Measurements from ENCODE around the gene PCYT2. TPM values are rescaled to one million over a fixed set of nuclear protein-coding genes. Genes with fewer than 3 reads are reported as not detected.

PCYT2 gene
- total RNA-seq, 4 donors from 2014 or later, result 18.4 to 45.8 (median 34.4) TPM

- ATAC-seq, result no peak
- WGBS, 2 donors (ENCODE audit: low coverage in 1 of 2), result 47% methylated on average over 2 of the region's 19 CpGs; no CpG with 5 or more reads in 1 of the 2 donors
- no peak for TF ChIP-seq CTCF (IDR thresholded peaks at IDR 0.05)
- TF ChIP-seq POLR2AphosphoS5 (IDR thresholded peaks at IDR 0.05), result no peak
- no peak for TF ChIP-seq POLR2A (IDR thresholded peaks at IDR 0.05)
- TF ChIP-seq EP300 (IDR thresholded peaks at IDR 0.05), result no peak
- H3K9me3 ChIP-seq, result no peaks in the 10 kb centered on the region
- no peaks in the 10 kb centered on the region for H3K36me3 ChIP-seq
- H3K4me3 ChIP-seq, result no peak overlapping the region
- H3K27me3 ChIP-seq, result peaks cover 100% of the 10 kb centered on the region
- peaks cover 0 to 32% (median 9%) of the 10 kb centered on the region in 3 donors for H3K4me1 ChIP-seq
- H3K27ac ChIP-seq, result no peak overlapping the region
These were observed 46.7 kb upstream of the PCYT2 start for GRCh38 chr17:81957691-81958432.

DNA sequence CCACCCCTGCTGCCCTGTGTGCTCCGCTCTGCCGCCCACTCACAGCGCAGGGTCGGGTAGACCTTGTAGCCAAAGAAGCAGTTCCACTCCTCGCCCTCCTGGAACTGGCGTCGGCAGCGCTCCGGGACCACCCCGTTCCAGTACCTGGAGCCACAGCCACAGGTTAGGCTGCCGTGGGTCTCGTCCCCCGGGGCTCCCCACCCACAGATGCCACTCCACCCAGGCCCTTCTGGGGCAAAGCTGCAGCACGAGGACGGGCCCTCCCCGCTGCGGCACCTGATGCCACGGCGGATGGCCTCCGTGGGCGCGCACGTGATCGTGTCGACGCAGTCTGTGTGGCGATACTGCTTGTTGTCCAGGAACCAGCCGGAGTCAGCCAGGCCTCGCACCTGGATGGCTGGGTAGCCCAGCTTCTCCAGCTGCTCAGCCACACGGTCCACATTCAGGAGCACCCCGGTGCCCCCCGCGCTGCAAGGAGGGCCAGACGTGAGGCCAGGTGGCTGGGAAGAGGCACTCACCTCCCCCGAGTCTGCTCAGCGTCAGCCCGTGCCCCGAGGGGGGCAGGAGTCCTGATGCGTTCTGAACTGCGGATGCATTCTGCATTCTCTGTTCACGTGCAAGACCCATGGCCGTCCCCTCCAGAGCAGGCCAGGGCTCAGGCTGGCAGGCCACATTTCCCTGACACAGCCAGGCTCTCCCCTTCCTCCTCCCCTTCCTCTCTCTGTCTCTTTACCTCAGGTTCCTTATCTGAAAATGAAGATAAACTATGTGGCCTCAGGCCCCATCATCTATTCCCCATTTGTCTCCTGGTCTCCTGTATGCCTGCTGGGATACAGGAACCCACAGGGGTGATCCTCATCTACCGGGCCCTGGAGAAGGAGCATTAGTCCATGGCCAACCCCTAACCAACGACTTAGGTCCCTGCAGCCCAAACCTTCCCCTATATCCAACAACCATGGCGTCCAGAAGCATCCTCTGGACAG, 45.7 kb upstream of the PCYT2 start:
- Histone ChIP-seq H3K27ac (no peak overlapping the region), H3K9me3 (no peaks in the 10 kb centered on the region), H3K27me3 (peaks cover 94% of the 10 kb centered on the region), H3K36me3 (no peaks in the 10 kb centered on the region), H3K4me3 (no peak overlapping the region), H3K4me1 (peaks cover 0 to 29% (median 9%) of the 10 kb centered on the region in 3 donors)
- TF ChIP-seq CTCF (IDR thresholded peaks at IDR 0.05), result no peak
- TF ChIP-seq POLR2A (IDR thresholded peaks at IDR 0.05), result no peak
- no peak for TF ChIP-seq POLR2AphosphoS5 (IDR thresholded peaks at IDR 0.05)
- TF ChIP-seq EP300 (IDR thresholded peaks at IDR 0.05), result no peak
- WGBS, 2 donors (ENCODE audit: low coverage in 1 of 2), result 59 to 65% methylated on average over 4 to 10 of the region's 45 CpGs
- no peak for ATAC-seq

DNA sequence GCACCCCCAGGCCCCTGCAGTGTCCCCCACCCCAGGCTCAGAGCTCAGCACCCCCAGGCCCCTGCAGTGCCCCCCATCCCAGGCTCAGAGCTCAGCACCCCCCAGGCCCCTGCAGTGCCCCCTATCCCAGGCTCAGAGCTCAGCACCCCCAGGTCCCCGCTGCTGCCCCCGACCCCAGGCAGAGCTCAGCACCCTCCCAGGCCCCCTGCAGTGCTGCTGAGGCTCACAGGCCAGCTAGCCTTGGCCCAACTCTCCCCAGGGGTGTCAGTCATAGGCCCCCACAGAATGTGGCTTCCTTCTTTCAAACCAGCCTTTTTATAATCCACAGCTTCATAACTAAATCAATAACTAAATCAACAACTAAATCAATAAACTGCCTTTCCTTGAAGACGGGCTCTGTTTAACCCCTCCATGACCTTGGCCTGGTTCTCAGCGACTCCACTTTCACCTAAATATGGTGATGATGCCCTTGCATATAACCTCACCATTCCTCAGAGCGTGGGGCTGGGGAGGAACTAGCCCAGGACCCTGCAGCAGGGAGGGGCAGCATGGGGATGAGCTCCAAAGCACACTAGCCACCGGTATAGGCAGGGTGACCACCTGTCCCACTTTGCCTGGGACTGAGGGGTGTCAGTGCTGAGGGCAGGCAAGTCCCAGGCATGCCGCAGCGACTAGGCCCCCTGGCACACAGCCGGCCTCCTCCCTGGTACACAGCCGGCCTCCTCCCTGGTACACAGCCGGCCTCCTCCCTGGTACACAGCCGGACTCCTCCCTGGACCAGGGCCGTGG, 44.8 kb upstream of the PCYT2 start:
- peaks cover 0 to 19% (median 9%) of the 10 kb centered on the region in 3 donors for H3K4me1 ChIP-seq
- H3K9me3 ChIP-seq, result no peaks in the 10 kb centered on the region
- peaks cover 85% of the 10 kb centered on the region for H3K27me3 ChIP-seq
- no peak overlapping the region for H3K4me3 ChIP-seq
- H3K36me3 ChIP-seq, result no peaks in the 10 kb centered on the region
- TF ChIP-seq POLR2AphosphoS5 (IDR thresholded peaks at IDR 0.05), result no peak
- TF ChIP-seq EP300 (IDR thresholded peaks at IDR 0.05), result no peak
- no peak for TF ChIP-seq POLR2A (IDR thresholded peaks at IDR 0.05)
- TF ChIP-seq CTCF (IDR thresholded peaks at IDR 0.05), result no peak
- no peak overlapping the region for H3K27ac ChIP-seq
- WGBS, 2 donors (ENCODE audit: low coverage in 1 of 2), result 40 to 49% methylated on average over 1 to 3 of the region's 13 CpGs
- ATAC-seq, result no peak

DNA sequence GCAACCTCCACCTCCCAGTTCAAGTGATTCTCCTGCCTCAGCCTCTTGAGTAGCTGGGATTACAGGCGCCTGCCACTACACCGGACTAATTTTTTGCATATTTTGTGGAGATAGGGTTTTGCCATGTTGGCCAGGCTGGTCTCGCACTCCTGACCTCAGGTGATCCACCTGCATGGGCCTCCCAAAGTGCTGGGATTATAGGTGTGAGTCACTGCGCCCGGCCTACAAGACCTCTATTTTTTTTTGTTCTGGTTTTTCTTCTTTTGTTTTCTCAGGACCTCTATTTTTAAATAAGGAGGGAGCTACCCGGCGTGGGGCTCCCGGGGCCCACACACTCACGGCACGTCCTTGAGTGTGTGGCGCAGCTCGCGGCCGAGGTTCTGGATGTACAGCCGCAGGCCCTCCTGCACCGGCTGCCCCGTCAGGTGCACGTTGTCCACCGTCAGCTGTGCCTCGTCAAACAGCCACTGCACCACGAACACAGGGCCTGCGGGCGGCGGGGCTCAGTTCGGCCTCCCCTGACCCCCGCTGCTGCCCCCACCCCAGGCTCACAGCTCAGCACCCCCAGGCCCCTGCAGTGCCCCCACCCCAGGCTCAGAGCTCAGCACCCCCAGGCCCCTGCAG, 44.0 kb upstream of the PCYT2 start:
- H3K27me3 ChIP-seq, result peaks cover 77% of the 10 kb centered on the region
- H3K4me3 ChIP-seq, result no peak overlapping the region
- peaks cover 0 to 11% (median 4%) of the 10 kb centered on the region in 3 donors for H3K4me1 ChIP-seq
- WGBS, 2 donors (ENCODE audit: low coverage in 1 of 2), result 88 to 92% methylated on average over 3 to 8 of the region's 26 CpGs
- H3K36me3 ChIP-seq, result no peaks in the 10 kb centered on the region
- no peaks in the 10 kb centered on the region for H3K9me3 ChIP-seq
- no peak for ATAC-seq
- TF ChIP-seq POLR2A (IDR thresholded peaks at IDR 0.05) (no peak), CTCF (IDR thresholded peaks at IDR 0.05) (no peak), EP300 (IDR thresholded peaks at IDR 0.05) (no peak), POLR2AphosphoS5 (IDR thresholded peaks at IDR 0.05) (no peak)
- no peak overlapping the region for H3K27ac ChIP-seq
